NCI-H2196 (cell line): ENCODE measurements around the gene MAPK8IP3.
"Not testable (repeated sequence)": the region's sequence is repeated elsewhere in the genome, so short reads cannot be mapped to it uniquely, and the experiment has no call there.

Experiments
- DNase-seq: peaks from one replicate; lab custom pipeline; 2025; ENCODE audit not compliant: unreplicated experiment; lab: John Stamatoyannopoulos, UW

MAPK8IP3 gene

GRCh38 chr16:1677339-1677738 is 28.7 kb upstream of the MAPK8IP3 start:
- DNase-seq: no peak

GRCh38 chr16:1677942-1678499 is 28.0 kb upstream of the MAPK8IP3 start, which contains the start of gene JPT2:
Gene JPT2, plus strand, starts transcription at chr16:1678279. Its CDS starts 34 bp downstream, at chr16:1678313.
- peak; percentile 99 for DNase-seq

GRCh38 chr16:1678500-1679098 is 27.4 kb upstream of the MAPK8IP3 start:
- DNase-seq: no peak

- no peak for DNase-seq
Measured at GRCh38 chr16:1680361-1680760, 25.6 kb upstream of the MAPK8IP3 start.

GRCh38 chr16:1681032-1681431 is 25.0 kb upstream of the MAPK8IP3 start:
- DNase-seq: no peak

- DNase-seq: no peak
Measured at GRCh38 chr16:1687427-1688316, 18.3 kb upstream of the MAPK8IP3 start.

- no peak for DNase-seq
Measured at GRCh38 chr16:1688807-1689560, 17.0 kb upstream of the MAPK8IP3 start.

GRCh38 chr16:1689853-1690252 is 16.1 kb upstream of the MAPK8IP3 start:
- DNase-seq: no peak

GRCh38 chr16:1690810-1691209 is 15.2 kb upstream of the MAPK8IP3 start:
- DNase-seq: no peak

GRCh38 chr16:1691276-1691675 is 14.7 kb upstream of the MAPK8IP3 start:
- no peak for DNase-seq

- DNase-seq: no peak
Measured at GRCh38 chr16:1691956-1692355, 14.0 kb upstream of the MAPK8IP3 start.

GRCh38 chr16:1696863-1697262 is 9.1 kb upstream of the MAPK8IP3 start:
- DNase-seq: no peak

- DNase-seq: no peak
Measured at GRCh38 chr16:1698680-1699079, 7.3 kb upstream of the MAPK8IP3 start.

GRCh38 chr16:1700246-1700645 is 5.7 kb upstream of the MAPK8IP3 start:
- DNase-seq: no peak

- no peak for DNase-seq
Measured at GRCh38 chr16:1701216-1701878, 4.6 kb upstream of the MAPK8IP3 start.

- not testable (repeated sequence) for DNase-seq
Measured at GRCh38 chr16:1705324-1705687, 689 bp upstream of the MAPK8IP3 start.

- DNase-seq: no peak
Measured at GRCh38 chr16:1706386-1707192, 594 bp downstream of the MAPK8IP3 start.

- no peak for DNase-seq
Measured at GRCh38 chr16:1707193-1707790, 1.3 kb downstream of the MAPK8IP3 start.

GRCh38 chr16:1708083-1708767 is 2.2 kb downstream of the MAPK8IP3 start:
- DNase-seq: no peak
